ENCODE data around the gene SMAP1.

The SMAP1 gene

GRCh38 chr6:70673054-70673453 is 5.4 kb downstream of the SMAP1 start:
- H3K9ac ChIP-seq = no peak overlapping the region
- peaks cover 0 to 81% (median 47%) of the 10 kb centered on the region in 11 experiments; a peak in 14 of 22 replicates for H4K20me1 ChIP-seq
- no peaks in the 10 kb centered on the region for H3K27me3 ChIP-seq
- H3K36me3 ChIP-seq = peaks cover 0 to 14% (median 4%) of the 10 kb centered on the region in 11 experiments; a peak in 4 of 22 replicates
- peak overlapping the region in 3 of 11 experiments; percentile 24 to 50 (median 26); a peak in 4 of 22 replicates for H3K4me2 ChIP-seq
- H3K27ac ChIP-seq = no peak overlapping the region
- peaks cover 13 to 49% (median 25%) of the 10 kb centered on the region in 10 experiments for H3K4me1 ChIP-seq
- H3K9me3 ChIP-seq (replicated peaks in 1 of 11) = peaks cover 0 to 4% (median 0%) of the 10 kb centered on the region in 11 experiments; a peak in 2 of 22 replicates
- TF ChIP-seq Cebpa-rat (IDR thresholded peaks at IDR 0.05) = no peak
- H3K4me3 ChIP-seq = no peak overlapping the region

- H3K36me3 ChIP-seq = peaks cover 0 to 16% (median 4%) of the 10 kb centered on the region in 11 experiments; a peak in 5 of 22 replicates
- no peak overlapping the region for H3K9ac ChIP-seq
- no peak for TF ChIP-seq Cebpa-rat (IDR thresholded peaks at IDR 0.05)
- peaks cover 0 to 7% (median 0%) of the 10 kb centered on the region in 11 experiments; a peak in 5 of 22 replicates for H3K9me3 ChIP-seq (replicated peaks in 1 of 11)
- no peak overlapping the region for H3K27ac ChIP-seq
- no peaks in the 10 kb centered on the region for H3K27me3 ChIP-seq
- H3K4me2 ChIP-seq = peak overlapping the region in 4 of 11 experiments; percentile 7 to 56 (median 25); a peak in 5 of 22 replicates
- H3K4me3 ChIP-seq = no peak overlapping the region
- H3K4me1 ChIP-seq = peaks cover 13 to 49% (median 24%) of the 10 kb centered on the region in 10 experiments
- peaks cover 0 to 87% (median 50%) of the 10 kb centered on the region in 11 experiments; a peak in 15 of 22 replicates for H4K20me1 ChIP-seq
Measured at GRCh38 chr6:70673601-70674000, 5.9 kb downstream of the SMAP1 start.

- Histone ChIP-seq H3K36me3 (peaks cover 0 to 21% (median 4%) of the 10 kb centered on the region in 11 experiments; a peak in 6 of 22 replicates), H3K27ac (no peak overlapping the region), H3K4me3 (no peak overlapping the region), H3K4me2 (no peak overlapping the region), H3K4me1 (peaks cover 2 to 31% (median 4%) of the 10 kb centered on the region in 10 experiments; a peak in 19 of 20 replicates), H3K9me3 (replicated peaks in 1 of 11) (peaks cover 0 to 7% (median 0%) of the 10 kb centered on the region in 11 experiments; a peak in 5 of 22 replicates), H3K27me3 (no peaks in the 10 kb centered on the region), H4K20me1 (peaks cover 0 to 81% (median 39%) of the 10 kb centered on the region in 11 experiments; a peak in 14 of 22 replicates), H3K9ac (no peak overlapping the region)
- TF ChIP-seq Cebpa-rat (IDR thresholded peaks at IDR 0.05) = no peak
Measured at GRCh38 chr6:70675822-70676221, 8.1 kb downstream of the SMAP1 start.

- Histone ChIP-seq H3K36me3 (peaks cover 0 to 15% (median 0%) of the 10 kb centered on the region in 11 experiments; a peak in 4 of 22 replicates), H3K9me3 (replicated peaks in 1 of 11) (peaks cover 0 to 7% (median 0%) of the 10 kb centered on the region in 11 experiments; a peak in 5 of 22 replicates), H3K27ac (no peak overlapping the region), H3K4me3 (no peak overlapping the region), H3K4me1 (peaks cover 0 to 25% (median 0%) of the 10 kb centered on the region in 10 experiments; a peak in 6 of 20 replicates), H4K20me1 (peaks cover 0 to 81% (median 45%) of the 10 kb centered on the region in 11 experiments; a peak in 14 of 22 replicates), H3K9ac (no peak overlapping the region), H3K27me3 (no peaks in the 10 kb centered on the region), H3K4me2 (no peak overlapping the region)
- no peak for TF ChIP-seq Cebpa-rat (IDR thresholded peaks at IDR 0.05)
Measured at GRCh38 chr6:70676821-70677220, 9.1 kb downstream of the SMAP1 start.

- no peak for TF ChIP-seq Cebpa-rat (IDR thresholded peaks at IDR 0.05)
- Histone ChIP-seq H4K20me1 (peaks cover 1 to 89% (median 58%) of the 10 kb centered on the region in 11 experiments; a peak in 17 of 22 replicates), H3K27me3 (no peaks in the 10 kb centered on the region), H3K9me3 (replicated peaks in 1 of 11) (peaks cover 0 to 6% (median 0%) of the 10 kb centered on the region in 11 experiments; a peak in 5 of 22 replicates), H3K9ac (no peak overlapping the region), H3K4me1 (peaks cover 0 to 21% (median 0%) of the 10 kb centered on the region in 10 experiments; a peak in 6 of 20 replicates), H3K36me3 (peaks cover 0 to 7% (median 0%) of the 10 kb centered on the region in 11 experiments; a peak in 3 of 22 replicates), H3K4me2 (no peak overlapping the region), H3K4me3 (no peak overlapping the region), H3K27ac (no peak overlapping the region)
Measured at GRCh38 chr6:70680396-70680795, 12.7 kb downstream of the SMAP1 start.

- peaks cover 0 to 12% (median 9%) of the 10 kb centered on the region in 11 experiments; a peak in 13 of 22 replicates for H3K9me3 ChIP-seq (replicated peaks in 1 of 11)
- peak overlapping the region in 3 of 11 experiments; percentile 15 to 51 (median 27); a peak in 3 of 22 replicates for H3K4me2 ChIP-seq
- peaks cover 10 to 92% (median 59%) of the 10 kb centered on the region in 11 experiments; a peak in 18 of 22 replicates for H4K20me1 ChIP-seq
- peak overlapping the region in 2 of 11 experiments; percentile 47 to 53; a peak in 3 of 22 replicates for H3K9ac ChIP-seq
- H3K27me3 ChIP-seq = no peaks in the 10 kb centered on the region
- no peak overlapping the region for H3K4me3 ChIP-seq
- H3K36me3 ChIP-seq = no peaks in the 10 kb centered on the region
- TF ChIP-seq Cebpa-rat (IDR thresholded peaks at IDR 0.05) = no peak
- peak overlapping the region in 2 of 11 experiments; percentile 4 to 29; a peak in 2 of 22 replicates for H3K27ac ChIP-seq
- H3K4me1 ChIP-seq = peaks cover 0 to 23% (median 0%) of the 10 kb centered on the region in 10 experiments; a peak in 6 of 20 replicates
Measured at GRCh38 chr6:70684794-70685493, 17.3 kb downstream of the SMAP1 start.

GRCh38 chr6:70685494-70686180 is 18.0 kb downstream of the SMAP1 start:
- Histone ChIP-seq H4K20me1 (peaks cover 10 to 87% (median 58%) of the 10 kb centered on the region in 11 experiments; a peak in 18 of 22 replicates), H3K4me1 (peaks cover 0 to 23% (median 0%) of the 10 kb centered on the region in 10 experiments; a peak in 6 of 20 replicates)

GRCh38 chr6:70686548-70687133 is 19.0 kb downstream of the SMAP1 start:
- peaks cover 10 to 77% (median 49%) of the 10 kb centered on the region in 11 experiments; a peak in 18 of 22 replicates for H4K20me1 ChIP-seq
- H3K4me1 ChIP-seq = peaks cover 0 to 23% (median 0%) of the 10 kb centered on the region in 10 experiments; a peak in 6 of 20 replicates
- no peak for TF ChIP-seq Cebpa-rat (IDR thresholded peaks at IDR 0.05)
- H3K4me3 ChIP-seq = no peak overlapping the region
- H3K9ac ChIP-seq = no peak overlapping the region
- no peak overlapping the region for H3K4me2 ChIP-seq
- H3K27ac ChIP-seq = no peak overlapping the region
- no peaks in the 10 kb centered on the region for H3K27me3 ChIP-seq
- H3K9me3 ChIP-seq (replicated peaks in 1 of 11) = peaks cover 14 to 29% (median 26%) of the 10 kb centered on the region in 11 experiments
- peaks cover 0 to 9% (median 2%) of the 10 kb centered on the region in 11 experiments; a peak in 6 of 22 replicates for H3K36me3 ChIP-seq

More at GRCh38 chr6:70685494-70686180, 18.0 kb downstream of the SMAP1 start:
- no peak overlapping the region for H3K27ac ChIP-seq
- 0 out of 22 replicates have a peak, but pooled peaks cover 0 to under 1% (median 0%) of the 10 kb centered on the region in 11 experiments for H3K36me3 ChIP-seq
- H3K27me3 ChIP-seq = no peaks in the 10 kb centered on the region
- TF ChIP-seq Cebpa-rat (IDR thresholded peaks at IDR 0.05) = no peak
- H3K4me3 ChIP-seq = no peak overlapping the region
- peaks cover 5 to 19% (median 16%) of the 10 kb centered on the region in 11 experiments; a peak in 20 of 22 replicates for H3K9me3 ChIP-seq (replicated peaks in 1 of 11)
- no peak overlapping the region for H3K9ac ChIP-seq
- no peak overlapping the region for H3K4me2 ChIP-seq
